Kidney (tissue), 14 donors: ENCODE results near the gene UNC45B. TPM values are rescaled to one million over a fixed set of nuclear protein-coding genes. Genes with fewer than 3 reads are reported as not detected.
"Not testable (repeated sequence)": the region's sequence is repeated elsewhere in the genome, so short reads cannot be mapped to it uniquely, and the experiment has no call there.

Experiments
- DNase-seq, 5 donors: peaks; one replicate each; pipeline ENCODE4 v3.0.0-alpha.2; 2013 to 2020
- FAIRE-seq: peaks from 2 replicates; lab custom pipeline; 2012; peaks lifted over from hg19 to GRCh38; lab: Jason Lieb, UNC
- H3K27ac ChIP-seq, 2 donors: one replicate each; pipeline ENCODE4 v1.7.0; 2013; ENCODE audit warnings: low read depth in 2 of 2, low read length in 2 of 2, inconsistent platforms in 1 of 2
- H3K27me3 ChIP-seq: one replicate; pipeline ENCODE4 v1.7.1; 2013; ENCODE audit warnings: low read length, inconsistent platforms; ENCODE audit not compliant: control insufficient read depth, insufficient read depth
- H3K36me3 ChIP-seq, 3 donors: one replicate each; pipeline versions ENCODE4 v1.7.0 to v1.7.1; 2013; ENCODE audit warnings: low read length in 3 of 3, control low read depth in 1 of 3, inconsistent platforms in 1 of 3; ENCODE audit not compliant: insufficient read depth in 3 of 3, control insufficient read depth in 2 of 3
- H3K4me1 ChIP-seq, 3 donors: one replicate each; pipeline versions ENCODE4 v1.7.0 to v1.7.1; 2013; ENCODE audit warnings: low read length in 3 of 3, inconsistent platforms in 1 of 3, low read depth in 1 of 3; ENCODE audit not compliant: control insufficient read depth in 2 of 3, insufficient read depth in 2 of 3
- H3K4me3 ChIP-seq, 3 donors: one replicate each; pipeline versions ENCODE4 v1.7.0 to v1.8.1; 2013; ENCODE audit warnings: low read length in 3 of 3, control low read depth in 1 of 3, inconsistent platforms in 1 of 3
- H3K9ac ChIP-seq, 3 donors: one replicate each; pipeline versions ENCODE4 v1.7.0 to v1.7.1; 2013; ENCODE audit warnings: low read length in 3 of 3, control low read depth in 1 of 3, inconsistent platforms in 1 of 3
- H3K9me3 ChIP-seq, 3 donors: one replicate each; pipeline versions ENCODE4 v1.7.0 to v1.7.1; 2013; ENCODE audit warnings: low read length in 3 of 3, control low read depth in 1 of 3, inconsistent platforms in 1 of 3; ENCODE audit not compliant: control insufficient read depth in 2 of 3, insufficient read depth in 1 of 3
- CTCF ChIP-seq: IDR thresholded peaks from 3 replicates; pipeline ENCODE4 v1.5.1; 2012; ENCODE audit warnings: mild to moderate bottlenecking, moderate library complexity, borderline replicate concordance; ENCODE audit not compliant: insufficient read depth; ENCODE audit errors: extremely low read depth
- intact Hi-C: fragments of 100-400 bp; cut with DNase I; formaldehyde crosslinking; loops from one replicate; pipeline ENCODE4 v1.11.1; 2022
- polyA plus RNA-seq: library from polyadenylated mRNA; stranded (reverse); fragments of 350-450 nt; fragmentation: Illumina TruSeq; extraction: RNeasy Lipid Tissue Mini Kit (QIAGEN cat#74804); gene quantifications from one replicate; pipeline ENCODE4 v1.2.3, GENCODE V29; 2014; ENCODE audit warnings: low read depth, low replicate concordance; ENCODE audit not compliant: insufficient read depth
- total RNA-seq: library from RNA; stranded (reverse); fragmentation: NEBNext Ultra II Directional; extraction: Animal tissue kit (Norgen Biotek cat#: 25700); gene quantifications from one replicate; pipeline ENCODE4 v1.2.1, GENCODE V29; 2021
- donor health status: control.
- donor health status: control.
- donor health status: control.
- donor health status: control.
- donor health status: control.
- donor health status: DM: yes; HTN: yes; CAD: no.
- donor health status: Normal renal cell carcinoma (clear cell type).

UNC45B gene
- total and polyA plus RNA-seq, 2 donors from 2014 or later: 0.38 to 0.54 TPM

- intact Hi-C loops: no loop called here
- no peaks in the 10 kb centered on the region for H3K4me1 ChIP-seq
- FAIRE-seq (no peak), DNase-seq (no peak)
- H3K4me3 ChIP-seq: no peak overlapping the region
- H3K27ac ChIP-seq: no peak overlapping the region
- no peaks in the 10 kb centered on the region for H3K9me3 ChIP-seq
- no peak for TF ChIP-seq CTCF
- H3K9ac ChIP-seq: no peak overlapping the region
- H3K27me3 ChIP-seq: no peaks in the 10 kb centered on the region
- no peaks in the 10 kb centered on the region for H3K36me3 ChIP-seq
Observed at GRCh38 chr17:35146214-35146833, 1.3 kb upstream of the UNC45B start.

DNA sequence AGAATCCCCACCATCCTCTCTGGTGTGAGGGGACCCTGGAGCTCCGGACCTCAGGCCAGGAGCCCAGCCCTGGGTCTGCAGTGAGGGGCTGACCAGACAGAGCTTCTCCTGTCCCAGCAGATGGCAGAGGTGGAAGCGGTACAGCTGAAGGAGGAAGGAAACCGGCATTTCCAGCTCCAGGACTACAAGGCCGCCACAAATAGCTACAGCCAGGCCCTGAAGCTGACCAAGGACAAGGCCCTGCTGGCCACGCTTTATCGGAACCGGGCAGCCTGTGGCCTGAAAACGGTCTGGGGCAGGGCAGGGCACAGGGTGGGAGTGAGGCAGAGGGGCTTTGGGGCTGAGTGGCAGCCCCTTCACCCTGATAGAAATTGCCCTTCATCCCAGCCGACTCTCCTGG lies 527 bp downstream of the UNC45B start:
- no peak for FAIRE-seq
- Histone ChIP-seq H3K9me3 (no peaks in the 10 kb centered on the region), H3K4me3 (no peak overlapping the region), H3K27ac (no peak overlapping the region), H3K36me3 (no peaks in the 10 kb centered on the region), H3K9ac (no peak overlapping the region), H3K27me3 (no peaks in the 10 kb centered on the region), H3K4me1 (no peaks in the 10 kb centered on the region)
- intact Hi-C loops: no loop called here
- DNase-seq: no peak
- TF ChIP-seq CTCF: no peak

- DNase-seq: no peak
- Histone ChIP-seq H3K27ac (no peak overlapping the region), H3K9ac (no peak overlapping the region), H3K27me3 (no peaks in the 10 kb centered on the region), H3K9me3 (no peaks in the 10 kb centered on the region), H3K36me3 (no peaks in the 10 kb centered on the region), H3K4me1 (no peaks in the 10 kb centered on the region), H3K4me3 (no peak overlapping the region)
- no peak for FAIRE-seq
- no peak for TF ChIP-seq CTCF
- intact Hi-C loops: no loop called here
Observed at GRCh38 chr17:35149941-35150340, 2.3 kb downstream of the UNC45B start.

- FAIRE-seq, H3K36me3 ChIP-seq, H3K27me3 ChIP-seq, H3K4me3 ChIP-seq, H3K27ac ChIP-seq, intact Hi-C loops, H3K9me3 ChIP-seq, H3K4me1 ChIP-seq, H3K9ac ChIP-seq, DNase-seq: not testable (repeated sequence)
Observed at GRCh38 chr17:35151080-35151479, 3.5 kb downstream of the UNC45B start.
